ENCODE data around the gene ABCC8. TPM values are rescaled to one million over a fixed set of nuclear protein-coding genes. Genes with fewer than 3 reads are reported as not detected.

Gene ABCC8
- total RNA-seq, 1 experiment from 2014 or later: not detected

- H3K36me3 ChIP-seq (ENCODE audit: control insufficient read depth, insufficient read depth, low read length): no peaks in the 10 kb centered on the region
- H3K9me3 ChIP-seq: no peaks in the 10 kb centered on the region
- TF ChIP-seq CTCF (IDR thresholded peaks at IDR 0.05; ENCODE audit: insufficient read depth in 1 of 2, low read depth in 1 of 2, low read length in 1 of 2, severe bottlenecking in 1 of 2, unreplicated experiment in 1 of 2): no peak
- no peak overlapping the region for H3K4me3 Mint-ChIP-seq (ENCODE audit: unreplicated experiment)
- H3K4me1 ChIP-seq: no peaks in the 10 kb centered on the region
- DNase-seq: no peak
- H3K27me3 ChIP-seq (replicated peaks; ENCODE audit: control insufficient read depth, insufficient read depth, low read length): no peaks in the 10 kb centered on the region; the same call in 1 of the 2 replicates
- H3K27me3 Mint-ChIP-seq (ENCODE audit: insufficient read depth, unreplicated experiment): peaks cover 18% of the 10 kb centered on the region
- BruUV-seq (replicated peaks): no TSS peak
- CTCF ChIA-PET: interaction anchor here (0.6 kb wide), 1 partner anchor 83 kb away, joined by 6 read pairs; no protein-coding TSS in a partner anchor
- no peaks in the 10 kb centered on the region for H3K9me3 Mint-ChIP-seq (ENCODE audit: unreplicated experiment)
- H3K27ac Mint-ChIP-seq (ENCODE audit: unreplicated experiment): no peak overlapping the region
- intact Hi-C loops (cut with micrococcal nuclease; ENCODE audit: unreplicated experiment): no loop called here
- no peak overlapping the region for H3K4me3 ChIP-seq (ENCODE audit: low read depth, low read length)
- POLR2A ChIA-PET: no interaction called here
- peaks cover 9% of the 10 kb centered on the region for H3K4me1 Mint-ChIP-seq (ENCODE audit: low read depth, unreplicated experiment)
- H3K36me3 Mint-ChIP-seq (ENCODE audit: insufficient read depth, unreplicated experiment): no peaks in the 10 kb centered on the region
These were observed 39.3 kb downstream of the ABCC8 start for GRCh38 chr11:17437366-17437765.

GRCh38 chr11:17434108-17434507 is 42.5 kb downstream of the ABCC8 start:
- intact Hi-C loops (cut with micrococcal nuclease; ENCODE audit: unreplicated experiment): no loop called here
- H3K27me3 Mint-ChIP-seq (ENCODE audit: insufficient read depth, unreplicated experiment): peaks cover 14% of the 10 kb centered on the region
- POLR2A ChIA-PET: no interaction called here
- TF ChIP-seq CTCF (IDR thresholded peaks at IDR 0.05; ENCODE audit: insufficient read depth in 1 of 2, low read depth in 1 of 2, low read length in 1 of 2, severe bottlenecking in 1 of 2, unreplicated experiment in 1 of 2): no peak
- Histone ChIP-seq H3K4me1 (no peaks in the 10 kb centered on the region), H3K27me3 (replicated peaks; ENCODE audit: control insufficient read depth, insufficient read depth, low read length) (no peaks in the 10 kb centered on the region; the same call in 1 of the 2 replicates), H3K36me3 (ENCODE audit: control insufficient read depth, insufficient read depth, low read length) (no peaks in the 10 kb centered on the region), H3K9me3 (no peaks in the 10 kb centered on the region), H3K4me3 (ENCODE audit: low read depth, low read length) (no peak overlapping the region)
- no peak overlapping the region for H3K27ac Mint-ChIP-seq (ENCODE audit: unreplicated experiment)
- no peaks in the 10 kb centered on the region for H3K9me3 Mint-ChIP-seq (ENCODE audit: unreplicated experiment)
- no TSS peak for BruUV-seq (replicated peaks)
- H3K4me1 Mint-ChIP-seq (ENCODE audit: low read depth, unreplicated experiment): no peaks in the 10 kb centered on the region
- CTCF ChIA-PET: no interaction called here
- no peak for DNase-seq
- no peaks in the 10 kb centered on the region for H3K36me3 Mint-ChIP-seq (ENCODE audit: insufficient read depth, unreplicated experiment)
- no peak overlapping the region for H3K4me3 Mint-ChIP-seq (ENCODE audit: unreplicated experiment)

- Histone ChIP-seq H3K9me3 (no peaks in the 10 kb centered on the region), H3K27me3 (replicated peaks; ENCODE audit: control insufficient read depth, insufficient read depth, low read length) (no peaks in the 10 kb centered on the region; the same call in 1 of the 2 replicates), H3K4me3 (ENCODE audit: low read depth, low read length) (no peak overlapping the region), H3K4me1 (no peaks in the 10 kb centered on the region), H3K36me3 (ENCODE audit: control insufficient read depth, insufficient read depth, low read length) (no peaks in the 10 kb centered on the region)
- intact Hi-C loops (cut with micrococcal nuclease; ENCODE audit: unreplicated experiment): no loop called here
- no TSS peak for BruUV-seq (replicated peaks)
- H3K27ac Mint-ChIP-seq (ENCODE audit: unreplicated experiment): no peak overlapping the region
- H3K4me1 Mint-ChIP-seq (ENCODE audit: low read depth, unreplicated experiment): no peaks in the 10 kb centered on the region
- no peaks in the 10 kb centered on the region for H3K36me3 Mint-ChIP-seq (ENCODE audit: insufficient read depth, unreplicated experiment)
- no peak for DNase-seq
- no peak for TF ChIP-seq CTCF (IDR thresholded peaks at IDR 0.05; ENCODE audit: insufficient read depth in 1 of 2, low read depth in 1 of 2, low read length in 1 of 2, severe bottlenecking in 1 of 2, unreplicated experiment in 1 of 2)
- POLR2A ChIA-PET: no interaction called here
- no peaks in the 10 kb centered on the region for H3K9me3 Mint-ChIP-seq (ENCODE audit: unreplicated experiment)
- H3K27me3 Mint-ChIP-seq (ENCODE audit: insufficient read depth, unreplicated experiment): peaks cover 6% of the 10 kb centered on the region
- no peak overlapping the region for H3K4me3 Mint-ChIP-seq (ENCODE audit: unreplicated experiment)
- CTCF ChIA-PET: no interaction called here
These were observed 44.6 kb downstream of the ABCC8 start for GRCh38 chr11:17432002-17432401.

Measured in Caco-2 (cell line).